ENCODE measurements around the gene RXRA.

GRCh38 chr9:134375430-134376385, 49.5 kb downstream of the RXRA start:
- peak in 1 of 6 experiments; percentile 17 for TF ChIP-seq CTCF (IDR thresholded peaks at IDR 0.05)
- peak in 1 of 2 donors; percentile 20 for TF ChIP-seq POLR2A (IDR thresholded peaks at IDR 0.05)

Measured in adrenal gland (tissue), 5 donors.